Retinal pigment epithelial cell (primary cell): ENCODE results near the gene BCAS1.
"Not testable (repeated sequence)": the region's sequence is repeated elsewhere in the genome, so short reads cannot be mapped to it uniquely, and the experiment has no call there.

Experiments used
- DNase-seq: peaks from one replicate; pipeline ENCODE4 v3.0.0-alpha.2; 2010; ENCODE audit warnings: low read depth
- H3K4me3 ChIP-seq: 2 replicates; pipeline ENCODE4 v1.5.1; 2011; ENCODE audit warnings: mild to moderate bottlenecking, low read length, control low read depth, moderate library complexity
- CTCF ChIP-seq: conservative IDR thresholded peaks from 2 replicates; pipeline ENCODE4 v1.5.1; 2011; ENCODE audit warnings: low read depth, low read length, control low read depth, inconsistent platforms

BCAS1 gene

GRCh38 chr20:53935344-53936084, 134.9 kb downstream of the BCAS1 start:
- no peak overlapping the region for H3K4me3 ChIP-seq
- DNase-seq, result no peak
- no peak for TF ChIP-seq CTCF

GRCh38 chr20:53934421-53935343, 135.7 kb downstream of the BCAS1 start:
- no peak for DNase-seq
- no peak overlapping the region for H3K4me3 ChIP-seq
- no peak for TF ChIP-seq CTCF

GRCh38 chr20:53933232-53933846, 137.1 kb downstream of the BCAS1 start:
- DNase-seq, result no peak
- no peak overlapping the region for H3K4me3 ChIP-seq
- no peak for TF ChIP-seq CTCF

- H3K4me3 ChIP-seq, DNase-seq: not testable (repeated sequence)
Observed at GRCh38 chr20:53932655-53933192, 137.7 kb downstream of the BCAS1 start.

GRCh38 chr20:53931597-53931996, 138.8 kb downstream of the BCAS1 start:
- no peak for TF ChIP-seq CTCF
- H3K4me3 ChIP-seq, result no peak overlapping the region

GRCh38 chr20:53930651-53931504, 139.5 kb downstream of the BCAS1 start:
- TF ChIP-seq CTCF, result no peak
- no peak for DNase-seq
- no peak overlapping the region for H3K4me3 ChIP-seq

More at GRCh38 chr20:53931597-53931996, 138.8 kb downstream of the BCAS1 start:
- no peak for DNase-seq
